HG02973 (cell line): ENCODE data around the gene STX11.

Source experiments
- ATAC-seq: cut with Tn5 transposase; IDR thresholded peaks from one replicate; pipeline ENCODE4 v1.9.1; 2021; ENCODE audit warnings: moderate library complexity; ENCODE audit not compliant: unreplicated experiment

STX11 gene

GRCh38 chr6:144213315-144213714 is 63.0 kb downstream of the STX11 start:
- no peak for ATAC-seq

GRCh38 chr6:144214029-144214428 is 63.7 kb downstream of the STX11 start:
- ATAC-seq: no peak

GRCh38 chr6:144214622-144215401 is 64.5 kb downstream of the STX11 start:
- ATAC-seq: no peak

GRCh38 chr6:144215402-144215931 is 65.2 kb downstream of the STX11 start:
- ATAC-seq: no peak

GRCh38 chr6:144215932-144216667 is 65.8 kb downstream of the STX11 start:
- peak; percentile 93 for ATAC-seq

GRCh38 chr6:144216668-144217218 is 66.4 kb downstream of the STX11 start:
- ATAC-seq: peak; percentile 41

- ATAC-seq: no peak
Measured at GRCh38 chr6:144217264-144217663, 66.9 kb downstream of the STX11 start.

- ATAC-seq: no peak
Measured at GRCh38 chr6:144217797-144218196, 67.5 kb downstream of the STX11 start.

- ATAC-seq: no peak
Measured at GRCh38 chr6:144219056-144219685, 68.9 kb downstream of the STX11 start.

- ATAC-seq: no peak
Measured at GRCh38 chr6:144220031-144220790, 69.9 kb downstream of the STX11 start.

GRCh38 chr6:144223686-144224085 is 73.4 kb downstream of the STX11 start:
- no peak for ATAC-seq

GRCh38 chr6:144231721-144232120 is 81.4 kb downstream of the STX11 start:
- ATAC-seq: no peak

GRCh38 chr6:144232176-144232831 is 82.0 kb downstream of the STX11 start:
- ATAC-seq: no peak

- ATAC-seq: no peak
Measured at GRCh38 chr6:144232832-144233230, 82.5 kb downstream of the STX11 start.

- ATAC-seq: no peak
Measured at GRCh38 chr6:144234399-144234798, 84.1 kb downstream of the STX11 start.

- ATAC-seq: no peak
Measured at GRCh38 chr6:144234935-144235334, 84.6 kb downstream of the STX11 start.
